ENCODE measurements around the gene SP2. TPM values are rescaled to one million over a fixed set of nuclear protein-coding genes. Genes with fewer than 3 reads are reported as not detected.

SP2 gene
- total RNA-seq, 1 experiment from 2014 or later, result 3.9 TPM

GRCh38 chr17:47884427-47884740, 11.7 kb upstream of the SP2 start:
- intact Hi-C loops (cut with micrococcal nuclease), result no loop called here
- BruUV-seq (replicated peaks), result no TSS peak

DNA sequence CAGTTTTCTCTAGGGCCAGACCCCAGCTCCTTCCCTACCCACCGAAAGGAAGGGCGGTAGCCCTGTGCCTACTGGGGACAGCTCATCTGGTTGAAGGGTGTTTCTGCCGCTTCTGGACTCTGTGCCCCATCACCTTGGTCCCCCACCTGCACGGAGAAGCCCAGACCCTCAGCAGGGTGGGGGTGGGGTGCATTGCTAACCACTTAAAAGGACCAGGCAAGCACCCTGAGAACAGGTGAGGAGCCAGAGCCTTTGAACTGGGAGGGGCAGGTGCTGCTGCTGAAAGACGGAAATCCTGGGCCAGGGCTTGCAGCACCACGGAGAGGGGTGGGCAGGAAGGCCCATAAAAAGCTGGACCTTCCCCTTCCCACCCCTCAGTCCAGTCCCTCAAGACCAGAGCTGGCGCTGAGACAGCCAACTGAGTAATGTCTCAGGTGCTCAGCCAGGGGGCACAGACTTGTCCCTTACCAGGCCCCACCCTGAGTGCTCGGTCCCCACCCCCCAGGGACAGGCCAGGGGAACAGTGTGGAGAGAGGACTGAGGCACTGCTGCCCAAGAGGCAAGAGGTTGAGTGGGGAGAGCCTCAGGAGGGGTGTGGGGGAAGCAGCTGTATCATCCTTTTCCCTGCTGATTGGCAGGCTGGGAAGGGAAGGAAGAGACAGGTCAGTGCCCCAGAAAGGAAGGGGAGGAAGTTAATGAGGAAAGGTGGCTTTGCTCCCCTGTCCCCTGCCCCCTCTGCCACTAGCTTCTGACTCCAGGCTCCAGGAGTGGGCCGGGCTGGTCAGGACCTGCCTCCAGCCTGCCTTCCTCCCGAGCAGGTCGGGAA, 10.9 kb upstream of the SP2 start:
- Histone ChIP-seq H3K36me3 (ENCODE audit: low read depth, low read length) (no peaks in the 10 kb centered on the region), H3K27ac (ENCODE audit: low read length) (no peak overlapping the region), H3K9ac (ENCODE audit: low read length) (no peak overlapping the region), H4K20me1 (ENCODE audit: low read length) (no peaks in the 10 kb centered on the region), H3K79me2 (ENCODE audit: low read length) (no peaks in the 10 kb centered on the region), H2AFZ (ENCODE audit: low read length) (no peak overlapping the region), H3K4me3 (ENCODE audit: low read length) (no peak overlapping the region), H3F3A (ENCODE audit: low read length, unreplicated experiment) (no peaks in the 10 kb centered on the region), H3K9me2 (replicated peaks; ENCODE audit: low read length) (no peaks in the 10 kb centered on the region), H3K27me3 (ENCODE audit: low read length) (no peaks in the 10 kb centered on the region), H3K9me3 (ENCODE audit: low read length) (no peaks in the 10 kb centered on the region), H3K4me1 (ENCODE audit: insufficient read depth, low read length) (no peaks in the 10 kb centered on the region), H3K4me2 (ENCODE audit: low read length) (no peak overlapping the region)
- no TSS peak for BruUV-seq (replicated peaks)
- intact Hi-C loops (cut with micrococcal nuclease), result no loop called here
- ChIA-PET CTCF (interaction anchor here (0.6 kb wide), 2 partner anchors 42 to 131 kb away, joined by 3 to 6 read pairs; no protein-coding TSS in a partner anchor), POLR2A (ENCODE audit: unreplicated experiment) (no interaction called here)
- DNase-seq (no peak), ATAC-seq (no peak)
- TF ChIP-seq, protein P1, sequence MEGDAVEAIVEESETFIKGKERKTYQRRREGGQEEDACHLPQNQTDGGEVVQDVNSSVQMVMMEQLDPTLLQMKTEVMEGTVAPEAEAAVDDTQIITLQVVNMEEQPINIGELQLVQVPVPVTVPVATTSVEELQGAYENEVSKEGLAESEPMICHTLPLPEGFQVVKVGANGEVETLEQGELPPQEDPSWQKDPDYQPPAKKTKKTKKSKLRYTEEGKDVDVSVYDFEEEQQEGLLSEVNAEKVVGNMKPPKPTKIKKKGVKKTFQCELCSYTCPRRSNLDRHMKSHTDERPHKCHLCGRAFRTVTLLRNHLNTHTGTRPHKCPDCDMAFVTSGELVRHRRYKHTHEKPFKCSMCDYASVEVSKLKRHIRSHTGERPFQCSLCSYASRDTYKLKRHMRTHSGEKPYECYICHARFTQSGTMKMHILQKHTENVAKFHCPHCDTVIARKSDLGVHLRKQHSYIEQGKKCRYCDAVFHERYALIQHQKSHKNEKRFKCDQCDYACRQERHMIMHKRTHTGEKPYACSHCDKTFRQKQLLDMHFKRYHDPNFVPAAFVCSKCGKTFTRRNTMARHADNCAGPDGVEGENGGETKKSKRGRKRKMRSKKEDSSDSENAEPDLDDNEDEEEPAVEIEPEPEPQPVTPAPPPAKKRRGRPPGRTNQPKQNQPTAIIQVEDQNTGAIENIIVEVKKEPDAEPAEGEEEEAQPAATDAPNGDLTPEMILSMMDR (conservative IDR thresholded peaks at IDR 0.05; ENCODE audit: low read depth, low read length), result no peak
- no peak for TF ChIP-seq EZH2phosphoT487 (IDR thresholded peaks at IDR 0.05; ENCODE audit: borderline replicate concordance, low read length)
- no peak for TF ChIP-seq EZH2 (IDR thresholded peaks at IDR 0.05; ENCODE audit: low read length, unreplicated experiment)

More at GRCh38 chr17:47884427-47884740, 11.7 kb upstream of the SP2 start:
- no peak overlapping the region for H3K4me2 ChIP-seq (ENCODE audit: low read length)
- POLR2A ChIA-PET (ENCODE audit: unreplicated experiment), result no interaction called here
- H3K27me3 ChIP-seq (ENCODE audit: low read length), result no peaks in the 10 kb centered on the region
- H4K20me1 ChIP-seq (ENCODE audit: low read length), result no peaks in the 10 kb centered on the region
- H3K9ac ChIP-seq (ENCODE audit: low read length), result no peak overlapping the region
- DNase-seq (no peak), ATAC-seq (no peak)
- no peaks in the 10 kb centered on the region for H3K79me2 ChIP-seq (ENCODE audit: low read length)
- no peaks in the 10 kb centered on the region for H3K9me2 ChIP-seq (replicated peaks; ENCODE audit: low read length)
- TF ChIP-seq, protein P1 (conservative IDR thresholded peaks at IDR 0.05; ENCODE audit: low read depth, low read length), result no peak
- TF ChIP-seq EZH2phosphoT487 (IDR thresholded peaks at IDR 0.05; ENCODE audit: borderline replicate concordance, low read length) (no peak), EZH2 (IDR thresholded peaks at IDR 0.05; ENCODE audit: low read length, unreplicated experiment) (no peak)
- no peak overlapping the region for H2AFZ ChIP-seq (ENCODE audit: low read length)
- H3K36me3 ChIP-seq (ENCODE audit: low read depth, low read length), result no peaks in the 10 kb centered on the region
- no peak overlapping the region for H3K4me3 ChIP-seq (ENCODE audit: low read length)
- H3K4me1 ChIP-seq (ENCODE audit: insufficient read depth, low read length), result no peaks in the 10 kb centered on the region
- CTCF ChIA-PET, result interaction anchor here (0.6 kb wide), 2 partner anchors 41 to 131 kb away, joined by 3 to 6 read pairs; no protein-coding TSS in a partner anchor
- no peak overlapping the region for H3K27ac ChIP-seq (ENCODE audit: low read length)
- H3F3A ChIP-seq (ENCODE audit: low read length, unreplicated experiment), result no peaks in the 10 kb centered on the region
- no peaks in the 10 kb centered on the region for H3K9me3 ChIP-seq (ENCODE audit: low read length)

DNA sequence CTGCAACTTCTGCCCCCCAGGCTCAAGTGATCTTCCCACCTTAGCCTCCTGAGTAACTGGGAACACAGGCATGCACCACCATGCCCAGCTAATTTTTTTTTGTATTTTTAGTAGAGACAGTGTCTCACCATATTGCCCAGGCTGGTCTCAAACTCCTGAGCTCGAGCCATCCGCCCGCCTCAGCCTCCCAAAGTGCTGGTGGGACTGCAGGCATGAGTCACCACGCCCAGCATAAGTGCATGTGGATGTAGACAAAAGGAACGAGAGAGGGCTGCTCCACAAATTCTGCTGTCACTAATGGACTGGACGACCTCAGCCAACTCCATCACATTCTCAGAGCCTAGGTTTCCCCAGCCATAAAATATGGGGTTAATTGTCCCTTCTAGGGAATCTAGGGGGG, 7.7 kb upstream of the SP2 start:
- Histone ChIP-seq H3K9me3 (ENCODE audit: low read length) (no peaks in the 10 kb centered on the region), H3K27ac (ENCODE audit: low read length) (no peak overlapping the region), H3K4me1 (ENCODE audit: insufficient read depth, low read length) (peaks cover under 1% of the 10 kb centered on the region; the same call in 1 of the 2 replicates), H3K79me2 (ENCODE audit: low read length) (no peaks in the 10 kb centered on the region), H4K20me1 (ENCODE audit: low read length) (no peaks in the 10 kb centered on the region), H3K9ac (ENCODE audit: low read length) (no peak overlapping the region), H2AFZ (ENCODE audit: low read length) (no peak overlapping the region), H3K27me3 (ENCODE audit: low read length) (no peaks in the 10 kb centered on the region), H3F3A (ENCODE audit: low read length, unreplicated experiment) (no peaks in the 10 kb centered on the region), H3K9me2 (replicated peaks; ENCODE audit: low read length) (no peaks in the 10 kb centered on the region), H3K36me3 (ENCODE audit: low read depth, low read length) (no peaks in the 10 kb centered on the region), H3K4me2 (ENCODE audit: low read length) (no peak overlapping the region), H3K4me3 (ENCODE audit: low read length) (no peak overlapping the region)
- DNase-seq (no peak), ATAC-seq (no peak)
- BruUV-seq (replicated peaks), result no TSS peak
- ChIA-PET CTCF (interaction anchor here (1.9 kb wide), 1 partner anchor 37 kb away, joined by 16 read pairs; the partner anchor contains the start of gene SP6), POLR2A (ENCODE audit: unreplicated experiment) (no interaction called here)
- TF ChIP-seq, protein P1 (conservative IDR thresholded peaks at IDR 0.05; ENCODE audit: low read depth, low read length), result no peak
- TF ChIP-seq EZH2phosphoT487 (IDR thresholded peaks at IDR 0.05; ENCODE audit: borderline replicate concordance, low read length), result no peak
- TF ChIP-seq EZH2 (IDR thresholded peaks at IDR 0.05; ENCODE audit: low read length, unreplicated experiment), result no peak
- intact Hi-C loops (cut with micrococcal nuclease), result no loop called here
